WTC11 (cell line): ENCODE data around the gene RRAS. TPM values are rescaled to one million over a fixed set of nuclear protein-coding genes. Genes with fewer than 3 reads are reported as not detected.

Experiments used
- ATAC-seq: fragments of 200-7000 bp; cut with Tn5 transposase; 2 replicates; pipeline ENCODE4 v1.10.0; 2021; ENCODE audit warnings: mild to moderate bottlenecking, moderate library complexity
- CTCF ChIA-PET: fragments of 300-600 bp; sonication (Branson Sonifier 250); formaldehyde crosslinking; loops from one replicate; lab custom pipeline; 2021; ENCODE audit warnings: antibody characterized with exemption; lab: Charles Lee
- POLR2A ChIA-PET: fragments of 350-600 bp; sonication (Branson Sonifier 250); formaldehyde crosslinking; loops from one replicate; lab custom pipeline; 2021; ENCODE audit warnings: antibody characterized with exemption; lab: Charles Lee
- DNase-seq: peaks from one replicate; pipeline ENCODE4 v3.0.0; 2021; ENCODE audit warnings: low spot score
- H3K27ac Mint-ChIP-seq: 2 replicates; pipeline ENCODE4 v1.8.0; 2021; ENCODE audit warnings: mixed read lengths
- H3K27me3 Mint-ChIP-seq: 2 replicates; pipeline ENCODE4 v1.8.0; 2021; ENCODE audit warnings: low read depth, mild to moderate bottlenecking, moderate library complexity, mixed read lengths
- H3K36me3 Mint-ChIP-seq: 2 replicates; pipeline ENCODE4 v1.8.0; 2021; ENCODE audit warnings: mixed read lengths
- H3K4me1 Mint-ChIP-seq: 2 replicates; pipeline ENCODE4 v1.8.0; 2022; ENCODE audit warnings: mixed read lengths
- H3K4me3 Mint-ChIP-seq: 2 replicates; pipeline ENCODE4 v1.8.0; 2021; ENCODE audit warnings: mild to moderate bottlenecking, moderate library complexity, mixed read lengths
- H3K9me3 Mint-ChIP-seq: 2 replicates; pipeline ENCODE4 v1.8.0; 2021; ENCODE audit warnings: mixed read lengths
- CTCF ChIP-seq: fragments of 200-600 bp; IDR thresholded peaks from 2 replicates; pipeline ENCODE4 v1.8.0; 2022; ENCODE audit warnings: antibody characterized with exemption
- EMX1 ChIP-seq: fragments of 250-450 bp; sonication (Bioruptor Pico); IDR thresholded peaks from 2 replicates; pipeline ENCODE4 v1.8.0; 2021; ENCODE audit warnings: mild to moderate bottlenecking
- ETV6 ChIP-seq: sonication (generic); formaldehyde crosslinking; IDR thresholded peaks from 2 replicates; pipeline ENCODE4 v1.8.1; 2022; ENCODE audit warnings: mild to moderate bottlenecking, missing genetic modification reagents
- FOXP1 ChIP-seq: sonication (generic); formaldehyde crosslinking; IDR thresholded peaks from 2 replicates; pipeline ENCODE4 v1.8.0; 2022; ENCODE audit warnings: missing genetic modification reagents, mild to moderate bottlenecking, moderate library complexity, borderline replicate concordance
- GABPB1 ChIP-seq: sonication (generic); formaldehyde crosslinking; IDR thresholded peaks from 2 replicates; pipeline ENCODE4 v1.8.1; 2023; ENCODE audit warnings: mild to moderate bottlenecking, missing genetic modification reagents
- MXD4 ChIP-seq: fragments of 250-450 bp; sonication (Bioruptor Pico); IDR thresholded peaks from 2 replicates; pipeline ENCODE4 v1.8.0; 2021; ENCODE audit warnings: mild to moderate bottlenecking, moderate library complexity, borderline replicate concordance
- NFE2L1 ChIP-seq: sonication (generic); formaldehyde crosslinking; IDR thresholded peaks from 2 replicates; pipeline ENCODE4 v1.8.1; 2023; ENCODE audit warnings: missing genetic modification reagents
- RELA ChIP-seq: sonication (generic); formaldehyde crosslinking; IDR thresholded peaks from 2 replicates; pipeline ENCODE4 v1.8.1; 2022; ENCODE audit warnings: missing genetic modification reagents, mild to moderate bottlenecking, borderline replicate concordance
- SMAD3 ChIP-seq: sonication (generic); formaldehyde crosslinking; IDR thresholded peaks from 2 replicates; pipeline ENCODE4 v1.8.0; 2022; ENCODE audit warnings: missing genetic modification reagents, mild to moderate bottlenecking, borderline replicate concordance
- TEAD4 ChIP-seq: sonication (generic); formaldehyde crosslinking; IDR thresholded peaks from 2 replicates; pipeline ENCODE4 v1.8.0; 2022; ENCODE audit warnings: mild to moderate bottlenecking, missing genetic modification reagents
- USF2 ChIP-seq: sonication (generic); formaldehyde crosslinking; IDR thresholded peaks from 2 replicates; pipeline ENCODE4 v1.8.1; 2023; ENCODE audit warnings: mild to moderate bottlenecking, missing genetic modification reagents, moderate library complexity
- ZNF263 ChIP-seq: sonication (generic); formaldehyde crosslinking; IDR thresholded peaks from 2 replicates; pipeline ENCODE4 v1.8.1; 2022; ENCODE audit warnings: low read depth, mild to moderate bottlenecking, moderate library complexity, missing genetic modification reagents
- ZNF317 ChIP-seq: sonication (generic); formaldehyde crosslinking; IDR thresholded peaks from 2 replicates; pipeline ENCODE4 v1.8.1; 2023; ENCODE audit warnings: low read depth, mild to moderate bottlenecking, moderate library complexity, missing genetic modification reagents, borderline replicate concordance
- ZNF423 ChIP-seq: fragments of 250-450 bp; sonication (Bioruptor Pico); IDR thresholded peaks from 2 replicates; pipeline ENCODE4 v2.1.2; 2022; ENCODE audit warnings: mild to moderate bottlenecking, moderate library complexity
- ZSCAN18 ChIP-seq: fragments of 250-450 bp; sonication (Bioruptor Pico); IDR thresholded peaks from 2 replicates; pipeline ENCODE4 v2.1.2; 2022; ENCODE audit warnings: mild to moderate bottlenecking, moderate library complexity
- total RNA-seq: library from RNA; stranded (reverse); gene quantifications from 3 replicates; pipeline ENCODE4 v1.2.3, GENCODE V29; 2021
- TF ChIP-seq, protein P1 (sequence below): sonication (generic); formaldehyde crosslinking; IDR thresholded peaks from 2 replicates; pipeline ENCODE4 v1.8.0; 2022; ENCODE audit warnings: mild to moderate bottlenecking, missing genetic modification reagents
- TF ChIP-seq, protein P2 (sequence below): sonication (generic); formaldehyde crosslinking; IDR thresholded peaks from 2 replicates; pipeline ENCODE4 v1.8.1; 2022; ENCODE audit warnings: low read depth, mild to moderate bottlenecking, moderate library complexity, missing genetic modification reagents, borderline replicate concordance
- TF ChIP-seq, protein P3 (sequence below): sonication (generic); formaldehyde crosslinking; IDR thresholded peaks from 2 replicates; pipeline ENCODE4 v1.8.0; 2022; ENCODE audit warnings: mild to moderate bottlenecking, missing genetic modification reagents
- TF ChIP-seq, protein P4 (sequence below): sonication (generic); formaldehyde crosslinking; IDR thresholded peaks from 2 replicates; pipeline ENCODE4 v1.8.0; 2022; ENCODE audit warnings: mild to moderate bottlenecking, missing genetic modification reagents
- TF ChIP-seq, protein P5 (sequence below): sonication (generic); formaldehyde crosslinking; IDR thresholded peaks from 2 replicates; pipeline ENCODE4 v1.8.1; 2023; ENCODE audit warnings: mild to moderate bottlenecking, moderate library complexity, missing genetic modification reagents

RRAS gene
- total RNA-seq, 1 experiment from 2014 or later = 11.4 TPM

GRCh38 chr19:49641688-49642491, 1.9 kb upstream of the RRAS start, which contains the start of gene SCAF1 (continued):
- TF ChIP-seq, protein P1, sequence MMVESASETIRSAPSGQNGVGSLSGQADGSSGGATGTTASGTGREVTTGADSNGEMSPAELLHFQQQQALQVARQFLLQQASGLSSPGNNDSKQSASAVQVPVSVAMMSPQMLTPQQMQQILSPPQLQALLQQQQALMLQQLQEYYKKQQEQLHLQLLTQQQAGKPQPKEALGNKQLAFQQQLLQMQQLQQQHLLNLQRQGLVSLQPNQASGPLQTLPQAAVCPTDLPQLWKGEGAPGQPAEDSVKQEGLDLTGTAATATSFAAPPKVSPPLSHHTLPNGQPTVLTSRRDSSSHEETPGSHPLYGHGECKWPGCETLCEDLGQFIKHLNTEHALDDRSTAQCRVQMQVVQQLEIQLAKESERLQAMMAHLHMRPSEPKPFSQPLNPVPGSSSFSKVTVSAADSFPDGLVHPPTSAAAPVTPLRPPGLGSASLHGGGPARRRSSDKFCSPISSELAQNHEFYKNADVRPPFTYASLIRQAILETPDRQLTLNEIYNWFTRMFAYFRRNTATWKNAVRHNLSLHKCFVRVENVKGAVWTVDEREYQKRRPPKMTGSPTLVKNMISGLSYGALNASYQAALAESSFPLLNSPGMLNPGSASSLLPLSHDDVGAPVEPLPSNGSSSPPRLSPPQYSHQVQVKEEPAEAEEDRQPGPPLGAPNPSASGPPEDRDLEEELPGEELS (CRISPR knock-in tag) = 0 out of 2 replicates have a peak, but pooled peaks have one; percentile 16
- TF ChIP-seq, protein P2, sequence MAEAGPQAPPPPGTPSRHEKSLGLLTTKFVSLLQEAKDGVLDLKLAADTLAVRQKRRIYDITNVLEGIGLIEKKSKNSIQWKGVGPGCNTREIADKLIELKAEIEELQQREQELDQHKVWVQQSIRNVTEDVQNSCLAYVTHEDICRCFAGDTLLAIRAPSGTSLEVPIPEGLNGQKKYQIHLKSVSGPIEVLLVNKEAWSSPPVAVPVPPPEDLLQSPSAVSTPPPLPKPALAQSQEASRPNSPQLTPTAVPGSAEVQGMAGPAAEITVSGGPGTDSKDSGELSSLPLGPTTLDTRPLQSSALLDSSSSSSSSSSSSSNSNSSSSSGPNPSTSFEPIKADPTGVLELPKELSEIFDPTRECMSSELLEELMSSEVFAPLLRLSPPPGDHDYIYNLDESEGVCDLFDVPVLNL (CRISPR knock-in tag) = peak; percentile 80; the same call in 1 of the 2 replicates
- TF ChIP-seq FOXP1 (CRISPR knock-in tag) (peak; percentile 71; the same call in 1 of the 2 replicates), USF2 (peak; percentile 84), ZNF263 (CRISPR knock-in tag) (no peak), RELA (CRISPR knock-in tag) (no peak), NFE2L1 (CRISPR knock-in tag) (peak; percentile 81; the same call in 1 of the 2 replicates), ETV6 (0 out of 2 replicates have a peak, but pooled peaks have one; percentile 17), SMAD3 (CRISPR knock-in tag) (peak; percentile 16; the same call in 1 of the 2 replicates)
- TF ChIP-seq, protein P3, sequence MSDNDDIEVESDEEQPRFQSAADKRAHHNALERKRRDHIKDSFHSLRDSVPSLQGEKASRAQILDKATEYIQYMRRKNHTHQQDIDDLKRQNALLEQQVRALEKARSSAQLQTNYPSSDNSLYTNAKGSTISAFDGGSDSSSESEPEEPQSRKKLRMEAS (CRISPR knock-in tag) = peak; percentile 78
- TF ChIP-seq, protein P4, sequence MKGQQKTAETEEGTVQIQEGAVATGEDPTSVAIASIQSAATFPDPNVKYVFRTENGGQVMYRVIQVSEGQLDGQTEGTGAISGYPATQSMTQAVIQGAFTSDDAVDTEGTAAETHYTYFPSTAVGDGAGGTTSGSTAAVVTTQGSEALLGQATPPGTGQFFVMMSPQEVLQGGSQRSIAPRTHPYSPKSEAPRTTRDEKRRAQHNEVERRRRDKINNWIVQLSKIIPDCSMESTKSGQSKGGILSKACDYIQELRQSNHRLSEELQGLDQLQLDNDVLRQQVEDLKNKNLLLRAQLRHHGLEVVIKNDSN (CRISPR knock-in tag) = peak; percentile 80

DNA sequence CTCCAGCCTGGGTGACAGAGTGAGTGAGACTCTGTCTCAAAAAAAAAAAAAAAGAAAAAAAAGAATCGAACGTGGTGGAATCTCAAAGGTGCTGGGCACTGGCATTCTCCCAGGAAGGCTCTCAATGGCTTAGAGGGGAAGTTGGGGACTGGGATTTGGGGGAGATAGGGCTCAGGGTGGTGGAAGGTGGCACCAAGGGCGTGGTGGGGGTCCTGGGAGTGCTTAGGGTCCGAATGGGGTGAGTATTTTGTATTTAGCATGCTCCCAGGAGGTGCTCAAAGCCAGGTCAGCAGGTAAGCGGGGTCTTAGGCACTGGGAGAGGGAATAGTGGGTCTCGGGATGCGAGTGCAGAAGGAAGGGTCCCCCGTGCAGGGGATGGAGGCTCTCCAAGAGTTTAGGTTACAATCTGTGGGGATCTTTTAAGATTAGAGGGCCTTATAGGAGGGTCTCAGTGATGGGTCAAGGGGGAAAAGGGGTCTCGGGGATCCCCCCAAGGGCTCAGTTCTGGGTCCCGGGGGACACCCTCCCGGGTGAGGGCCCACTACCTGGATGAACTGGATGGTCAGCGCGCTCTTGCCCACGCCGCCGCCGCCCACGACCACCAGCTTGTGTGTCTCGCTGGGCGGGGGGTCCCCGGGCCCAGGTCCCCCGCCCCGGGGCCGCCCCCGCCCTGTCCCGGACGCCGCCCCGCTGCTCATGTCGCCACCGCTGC, 386 bp downstream of the RRAS start:
- ChIA-PET POLR2A (interaction anchor here (0.6 to 2.1 kb wide), 15 partner anchors 9 to 174 kb away, joined by 3 to 30 read pairs (median 4); partner anchors contain the start of genes AP2A1, FUZ, PRMT1 and PRR12), CTCF (interaction anchor here (0.8 to 4.7 kb wide), 19 partner anchors 8 to 174 kb away, joined by 3 to 108 read pairs (median 5); partner anchors contain the start of genes CPT1C, FUZ, PRMT1 and RCN3)
- ATAC-seq (no peak), DNase-seq (no peak)
- Mint-ChIP-seq H3K27ac (no peak overlapping the region; the same call in 1 of the 2 replicates), H3K4me1 (peaks cover 65% of the 10 kb centered on the region), H3K9me3 (no peaks in the 10 kb centered on the region), H3K4me3 (peak overlapping the region; percentile 99), H3K36me3 (no peaks in the 10 kb centered on the region; the same call in 1 of the 2 replicates), H3K27me3 (peaks cover 36% of the 10 kb centered on the region)
- TF ChIP-seq GABPB1 (CRISPR knock-in tag) = no peak
- no peak for TF ChIP-seq MXD4 (CRISPR knock-in tag)
- no peak for TF ChIP-seq ZNF423
- TF ChIP-seq ZSCAN18 (CRISPR knock-in tag) = no peak
- no peak for TF ChIP-seq EMX1 (CRISPR knock-in tag)
- TF ChIP-seq CTCF = no peak
- no peak for TF ChIP-seq ZNF317 (CRISPR knock-in tag)
- no peak for TF ChIP-seq TEAD4 (CRISPR knock-in tag)
- TF ChIP-seq, protein P5, sequence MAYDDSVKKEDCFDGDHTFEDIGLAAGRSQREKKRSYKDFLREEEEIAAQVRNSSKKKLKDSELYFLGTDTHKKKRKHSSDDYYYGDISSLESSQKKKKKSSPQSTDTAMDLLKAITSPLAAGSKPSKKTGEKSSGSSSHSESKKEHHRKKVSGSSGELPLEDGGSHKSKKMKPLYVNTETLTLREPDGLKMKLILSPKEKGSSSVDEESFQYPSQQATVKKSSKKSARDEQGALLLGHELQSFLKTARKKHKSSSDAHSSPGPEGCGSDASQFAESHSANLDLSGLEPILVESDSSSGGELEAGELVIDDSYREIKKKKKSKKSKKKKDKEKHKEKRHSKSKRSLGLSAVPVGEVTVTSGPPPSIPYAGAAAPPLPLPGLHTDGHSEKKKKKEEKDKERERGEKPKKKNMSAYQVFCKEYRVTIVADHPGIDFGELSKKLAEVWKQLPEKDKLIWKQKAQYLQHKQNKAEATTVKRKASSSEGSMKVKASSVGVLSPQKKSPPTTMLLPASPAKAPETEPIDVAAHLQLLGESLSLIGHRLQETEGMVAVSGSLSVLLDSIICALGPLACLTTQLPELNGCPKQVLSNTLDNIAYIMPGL (CRISPR knock-in tag) = no peak
